Cardiac fibroblast (primary cell): ENCODE results near the gene CNTNAP1.

Experiments
- DNase-seq, 2 donors: peaks; one replicate each; pipeline versions ENCODE4 v3.0.0 to v3.0.0-alpha.2; 2010; ENCODE audit warnings: low read depth in 2 of 2
- H3K4me3 ChIP-seq, 2 donors: replicated peaks in 1 of 2; 1 replicate in 1 of 2; 2 replicates in 1 of 2; pipeline ENCODE4 v1.5.1; 2011; ENCODE audit warnings: low read depth in 2 of 2, low read length in 2 of 2, mild to moderate bottlenecking in 2 of 2, moderate library complexity in 1 of 2
- CTCF ChIP-seq: IDR thresholded peaks from one replicate; pipeline ENCODE4 v1.5.1; 2011; ENCODE audit warnings: low read depth, mild to moderate bottlenecking, low read length, inconsistent platforms

Gene CNTNAP1

GRCh38 chr17:42695500-42695899 lies 13.2 kb downstream of the CNTNAP1 start:
- no peak for TF ChIP-seq CTCF
- H3K4me3 ChIP-seq = no peak overlapping the region

GRCh38 chr17:42697108-42697811 lies 14.9 kb downstream of the CNTNAP1 start:
- DNase-seq = no peak
- no peak for TF ChIP-seq CTCF
- H3K4me3 ChIP-seq = no peak overlapping the region

More at GRCh38 chr17:42695500-42695899, 13.2 kb downstream of the CNTNAP1 start:
- DNase-seq = no peak

- no peak for TF ChIP-seq CTCF
- peak; percentile 71 to 91 for DNase-seq
These were observed 16.5 kb downstream of the CNTNAP1 start for GRCh38 chr17:42698736-42699414.

GRCh38 chr17:42699415-42699740 lies 17.0 kb downstream of the CNTNAP1 start:
- no peak overlapping the region for H3K4me3 ChIP-seq
- TF ChIP-seq CTCF = no peak
- no peak for DNase-seq

More at GRCh38 chr17:42698736-42699414, 16.5 kb downstream of the CNTNAP1 start:
- H3K4me3 ChIP-seq = no peak overlapping the region

GRCh38 chr17:42700586-42701289 lies 18.4 kb downstream of the CNTNAP1 start:
- DNase-seq = no peak
- no peak overlapping the region for H3K4me3 ChIP-seq
- TF ChIP-seq CTCF = no peak

GRCh38 chr17:42702446-42702845 lies 20.1 kb downstream of the CNTNAP1 start:
- DNase-seq = no peak
- TF ChIP-seq CTCF = no peak
- H3K4me3 ChIP-seq = no peak overlapping the region
